Mucosa of rectum (tissue), 2 donors: ENCODE measurements around the gene RGS2.

Experiments used
- H3K27ac ChIP-seq, 2 donors: one replicate each; pipeline ENCODE4 v1.7.0; 2013; ENCODE audit warnings: inconsistent platforms in 2 of 2, low read depth in 2 of 2, low read length in 2 of 2
- H3K27me3 ChIP-seq, 2 donors: one replicate each; pipeline ENCODE4 v1.7.0; 2013; ENCODE audit warnings: low read length in 2 of 2; ENCODE audit not compliant: control insufficient read depth in 2 of 2, insufficient read depth in 2 of 2
- H3K36me3 ChIP-seq, 2 donors: one replicate each; pipeline ENCODE4 v1.7.0; 2013; ENCODE audit warnings: low read length in 2 of 2; ENCODE audit not compliant: control insufficient read depth in 2 of 2, insufficient read depth in 2 of 2
- H3K4me1 ChIP-seq, 2 donors: one replicate each; pipeline ENCODE4 v1.7.0; 2013; ENCODE audit warnings: low read length in 2 of 2, mild to moderate bottlenecking in 1 of 2; ENCODE audit not compliant: control insufficient read depth in 2 of 2, insufficient read depth in 2 of 2
- H3K4me3 ChIP-seq, 2 donors: one replicate each; pipeline ENCODE4 v1.7.0; 2013; ENCODE audit warnings: low read length in 2 of 2
- H3K9ac ChIP-seq, 2 donors: one replicate each; pipeline ENCODE4 v1.7.0; 2013; ENCODE audit warnings: low read length in 2 of 2, low read depth in 1 of 2, mild to moderate bottlenecking in 1 of 2
- H3K9me3 ChIP-seq, 2 donors: one replicate each; pipeline ENCODE4 v1.7.0; 2013; ENCODE audit warnings: low read length in 2 of 2; ENCODE audit not compliant: control insufficient read depth in 2 of 2
- donor health status: healthy.
- donor health status: Normal muscosa, but diverticular disease.

The RGS2 gene

DNA sequence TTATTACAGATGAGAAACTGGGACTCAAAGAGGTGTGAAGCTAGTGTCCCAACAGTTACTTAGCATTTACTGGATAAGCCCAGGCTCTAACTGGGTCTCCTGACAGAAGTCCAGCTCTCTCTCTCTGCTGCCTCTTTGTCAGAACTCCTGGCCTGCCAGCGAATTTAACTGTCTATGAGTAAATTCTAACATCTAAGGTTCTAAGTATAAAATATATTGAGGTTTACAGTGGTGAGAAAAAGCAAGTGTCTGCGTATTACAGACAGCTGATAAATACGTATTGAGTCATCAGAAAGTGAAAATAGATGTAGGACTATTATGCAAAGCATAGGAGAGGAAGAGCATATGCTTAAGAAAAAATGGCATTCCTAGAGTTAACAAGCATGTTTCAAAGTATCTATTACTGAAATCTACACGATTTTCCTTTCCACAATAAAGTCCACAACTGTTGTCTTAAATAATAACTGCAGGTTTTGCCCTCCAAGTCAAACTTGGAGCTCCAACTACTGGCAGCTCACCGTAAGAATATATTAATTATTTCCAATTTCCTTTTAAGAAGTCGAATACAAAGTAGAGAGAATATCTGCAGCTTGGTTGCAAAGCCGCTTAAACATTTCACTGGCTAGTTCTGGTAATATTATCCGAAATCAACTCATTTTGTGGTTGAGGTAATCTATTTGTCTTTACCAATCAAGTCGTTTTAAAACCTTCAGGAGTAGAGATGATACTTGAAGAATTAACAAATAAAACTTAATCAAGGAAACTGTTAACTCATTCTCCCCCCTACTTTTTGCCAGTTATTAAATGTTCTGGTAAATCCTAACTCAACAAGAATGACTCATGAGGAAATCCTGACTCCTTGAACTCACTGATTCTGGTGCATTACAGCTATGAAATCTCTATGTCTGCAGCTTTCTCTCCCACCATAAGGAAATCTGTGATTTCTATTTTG lies 1.4 kb upstream of the RGS2 start:
- Histone ChIP-seq H3K4me1 (peaks cover 13 to 17% of the 10 kb centered on the region in 2 donors), H3K27me3 (peaks cover 0 to 2% of the 10 kb centered on the region in 2 donors), H3K4me3 (peak overlapping the region; percentile 94 to 98), H3K36me3 (peaks cover 10 to 11% of the 10 kb centered on the region in 2 donors), H3K9ac (peak overlapping the region; percentile 76 to 82), H3K27ac (peak overlapping the region; percentile 83 to 88), H3K9me3 (no peaks in the 10 kb centered on the region)

DNA sequence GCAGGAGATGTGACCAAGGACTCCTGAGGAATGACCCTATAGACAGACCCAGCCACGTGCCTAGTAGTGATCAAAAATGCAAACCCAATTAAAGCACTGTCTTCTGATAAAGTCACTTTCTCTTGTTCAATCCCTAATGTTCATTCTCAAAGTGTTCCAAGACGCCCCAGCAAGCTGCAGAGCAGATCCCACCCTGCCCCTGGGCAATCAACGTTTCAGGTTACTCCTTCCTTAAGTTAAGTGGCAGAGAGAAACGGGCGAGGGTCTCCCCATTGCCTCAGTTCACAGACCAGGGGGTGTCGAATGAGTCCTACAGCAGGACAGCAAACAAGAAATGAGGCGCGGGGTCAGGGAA lies 699 bp upstream of the RGS2 start:
- H3K4me1 ChIP-seq, result peaks cover 13 to 17% of the 10 kb centered on the region in 2 donors
- H3K9me3 ChIP-seq, result no peaks in the 10 kb centered on the region
- peak overlapping the region; percentile 83 to 88 for H3K27ac ChIP-seq
- peaks cover 10 to 11% of the 10 kb centered on the region in 2 donors for H3K36me3 ChIP-seq
- H3K4me3 ChIP-seq, result peak overlapping the region; percentile 94 to 98
- peaks cover 0 to 2% of the 10 kb centered on the region in 2 donors for H3K27me3 ChIP-seq
- H3K9ac ChIP-seq, result peak overlapping the region; percentile 76 to 82

DNA sequence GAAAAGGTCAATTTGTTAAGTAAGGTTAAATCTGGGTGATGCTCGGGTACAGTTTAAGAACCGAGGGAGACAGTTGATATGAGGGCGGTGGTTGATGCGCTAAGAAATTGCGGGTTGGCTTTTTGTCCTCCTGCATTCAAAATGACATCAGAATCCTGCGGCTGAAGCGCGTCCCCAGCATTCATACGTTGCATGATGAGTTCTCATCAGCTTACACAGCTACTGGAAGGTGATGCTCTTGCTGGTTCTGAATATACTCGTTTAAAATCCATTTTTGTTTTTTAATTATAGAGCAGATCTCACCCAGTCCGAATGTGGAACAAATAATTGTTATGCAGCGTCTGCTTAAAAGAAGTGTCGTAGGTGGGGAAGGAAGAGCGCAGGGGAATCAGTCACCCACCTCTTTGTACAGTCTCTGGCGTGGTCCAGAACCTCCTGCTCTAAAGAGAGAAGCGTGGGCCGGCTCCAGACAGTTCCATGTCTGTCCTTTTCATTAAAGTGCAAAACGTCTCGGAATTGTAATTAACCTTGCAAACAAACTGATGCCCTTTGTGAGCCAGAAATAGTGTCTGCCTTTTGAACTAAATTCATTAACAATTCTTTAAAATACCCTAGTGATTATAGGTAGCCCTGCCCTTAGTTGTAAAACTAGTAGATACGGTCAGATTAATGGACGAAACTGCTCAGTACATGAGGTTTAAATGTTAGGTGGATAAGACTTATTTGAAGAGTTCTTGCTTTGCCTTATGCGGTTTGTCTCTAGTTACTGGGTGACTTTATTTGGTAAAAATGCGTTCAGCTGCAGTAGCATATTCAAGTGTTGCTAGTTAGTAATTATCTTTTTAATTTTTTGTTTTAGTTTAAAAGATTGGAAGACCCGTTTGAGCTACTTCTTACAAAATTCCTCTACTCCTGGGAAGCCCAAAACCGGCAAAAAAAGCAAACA lies 741 bp downstream of the RGS2 start:
- Histone ChIP-seq H3K4me1 (peaks cover 13 to 17% of the 10 kb centered on the region in 2 donors), H3K27me3 (peaks cover 0 to 2% of the 10 kb centered on the region in 2 donors), H3K9ac (peak overlapping the region; percentile 82 to 93), H3K9me3 (no peaks in the 10 kb centered on the region), H3K36me3 (peaks cover 10 to 11% of the 10 kb centered on the region in 2 donors), H3K4me3 (peak overlapping the region; percentile 94 to 98), H3K27ac (peak overlapping the region; percentile 83 to 88)

DNA sequence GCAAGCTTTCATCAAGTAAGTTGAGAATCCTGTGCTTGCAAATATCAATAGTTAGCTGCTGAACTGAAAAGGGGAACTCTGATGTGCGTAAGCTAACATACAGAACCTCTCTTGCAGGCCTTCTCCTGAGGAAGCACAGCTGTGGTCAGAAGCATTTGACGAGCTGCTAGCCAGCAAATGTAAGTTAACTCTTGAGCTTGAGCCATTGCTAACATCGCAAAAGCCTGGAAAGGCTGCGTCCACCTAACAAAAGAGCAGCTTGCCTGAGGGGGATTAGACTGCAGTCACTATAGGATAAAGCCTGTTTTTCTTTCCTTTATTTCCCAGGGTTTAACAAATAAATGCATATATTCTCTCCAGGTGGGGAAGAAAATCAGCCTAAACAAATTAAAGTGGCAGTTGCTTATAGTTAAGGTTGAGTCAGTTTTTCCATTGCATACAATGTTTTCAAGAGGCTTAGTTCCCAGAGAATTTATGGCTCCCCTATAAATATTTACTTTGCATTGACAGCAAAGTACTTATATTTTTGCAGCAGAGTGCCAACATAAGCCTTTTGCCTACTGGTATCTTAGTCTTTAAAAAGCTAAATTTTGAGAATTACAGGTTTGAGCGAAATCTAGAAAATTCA lies 1.5 kb downstream of the RGS2 start:
- peak overlapping the region; percentile 94 to 98 for H3K4me3 ChIP-seq
- H3K4me1 ChIP-seq, result peaks cover 13 to 17% of the 10 kb centered on the region in 2 donors
- H3K27ac ChIP-seq, result peak overlapping the region; percentile 83 to 88
- H3K9me3 ChIP-seq, result no peaks in the 10 kb centered on the region
- peaks cover 10 to 11% of the 10 kb centered on the region in 2 donors for H3K36me3 ChIP-seq
- H3K27me3 ChIP-seq, result peaks cover 0 to 2% of the 10 kb centered on the region in 2 donors
- peak overlapping the region; percentile 82 to 93 for H3K9ac ChIP-seq

DNA sequence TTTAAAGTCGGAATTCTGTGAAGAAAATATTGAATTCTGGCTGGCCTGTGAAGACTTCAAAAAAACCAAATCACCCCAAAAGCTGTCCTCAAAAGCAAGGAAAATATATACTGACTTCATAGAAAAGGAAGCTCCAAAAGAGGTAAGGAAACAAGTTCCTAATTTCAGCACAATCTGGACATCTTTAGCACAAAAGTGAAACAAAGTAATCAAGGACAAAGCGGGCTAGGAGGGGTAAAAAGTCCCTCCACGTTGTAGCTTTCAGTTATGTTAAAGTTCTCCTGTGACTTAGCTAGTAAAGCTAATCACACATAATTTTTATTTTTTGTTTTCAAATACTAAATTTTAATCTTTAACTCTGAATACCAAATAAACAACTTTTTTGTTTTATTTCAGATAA lies 2.2 kb downstream of the RGS2 start:
- H3K36me3 ChIP-seq, result peaks cover 10 to 11% of the 10 kb centered on the region in 2 donors
- H3K4me3 ChIP-seq, result peak overlapping the region in 1 of 2 donors; percentile 98
- no peaks in the 10 kb centered on the region for H3K9me3 ChIP-seq
- H3K27ac ChIP-seq, result peak overlapping the region; percentile 48 to 88
- H3K4me1 ChIP-seq, result peaks cover 13 to 17% of the 10 kb centered on the region in 2 donors
- peaks cover 0 to 2% of the 10 kb centered on the region in 2 donors for H3K27me3 ChIP-seq
- H3K9ac ChIP-seq, result peak overlapping the region; percentile 1 to 38

DNA sequence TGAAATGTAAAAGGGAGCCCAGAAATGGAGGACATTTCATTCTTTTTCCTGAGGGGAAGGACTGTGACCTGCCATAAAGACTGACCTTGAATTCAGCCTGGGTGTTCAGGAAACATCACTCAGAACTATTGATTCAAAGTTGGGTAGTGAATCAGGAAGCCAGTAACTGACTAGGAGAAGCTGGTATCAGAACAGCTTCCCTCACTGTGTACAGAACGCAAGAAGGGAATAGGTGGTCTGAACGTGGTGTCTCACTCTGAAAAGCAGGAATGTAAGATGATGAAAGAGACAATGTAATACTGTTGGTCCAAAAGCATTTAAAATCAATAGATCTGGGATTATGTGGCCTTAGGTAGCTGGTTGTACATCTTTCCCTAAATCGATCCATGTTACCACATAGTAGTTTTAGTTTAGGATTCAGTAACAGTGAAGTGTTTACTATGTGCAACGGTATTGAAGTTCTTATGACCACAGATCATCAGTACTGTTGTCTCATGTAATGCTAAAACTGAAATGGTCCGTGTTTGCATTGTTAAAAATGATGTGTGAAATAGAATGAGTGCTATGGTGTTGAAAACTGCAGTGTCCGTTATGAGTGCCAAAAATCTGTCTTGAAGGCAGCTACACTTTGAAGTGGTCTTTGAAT lies 2.9 kb downstream of the RGS2 start:
- Histone ChIP-seq H3K27me3 (peaks cover 0 to 2% of the 10 kb centered on the region in 2 donors), H3K9ac (peak overlapping the region; percentile 42 to 49), H3K27ac (peak overlapping the region; percentile 24 to 53), H3K36me3 (peaks cover 10 to 11% of the 10 kb centered on the region in 2 donors), H3K4me3 (peak overlapping the region; percentile 1 to 98), H3K4me1 (peaks cover 13 to 17% of the 10 kb centered on the region in 2 donors), H3K9me3 (no peaks in the 10 kb centered on the region)

DNA sequence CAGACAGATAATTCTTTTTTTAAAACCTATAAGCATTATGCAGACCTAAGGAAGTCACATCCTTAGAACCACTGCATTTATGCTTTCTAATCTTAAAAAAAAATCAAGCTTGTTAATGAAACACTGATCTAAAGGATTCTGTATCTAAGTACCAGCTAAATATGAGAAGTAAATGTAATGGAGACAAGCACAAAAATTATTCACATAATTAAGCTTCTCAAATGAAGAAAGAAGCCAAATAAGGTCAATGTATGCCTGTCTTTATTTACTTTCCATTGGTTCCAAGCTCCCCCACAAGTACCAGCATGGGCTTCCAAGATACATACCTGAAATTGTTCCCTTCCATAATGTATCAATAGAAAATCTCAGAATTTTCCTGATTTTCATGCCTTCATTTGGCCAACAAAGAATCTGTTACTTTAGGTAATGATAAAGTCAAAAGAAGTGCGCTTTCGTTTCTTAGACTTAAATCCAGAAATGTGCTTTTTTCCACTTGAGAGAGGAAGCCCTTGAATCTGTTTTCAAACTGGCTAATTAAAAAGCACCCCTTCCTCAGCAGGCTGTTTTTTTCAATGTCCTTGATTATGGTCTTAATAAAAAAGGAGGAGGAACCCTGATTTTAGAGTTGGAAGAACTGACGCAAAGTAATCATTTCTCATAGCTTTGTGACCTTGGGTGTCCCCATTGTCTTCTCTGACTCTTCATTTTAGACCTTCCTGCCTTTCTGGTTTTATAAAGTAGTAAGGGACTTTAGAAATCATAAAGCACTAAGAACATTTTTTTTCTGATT lies 3.8 kb downstream of the RGS2 start:
- H3K9ac ChIP-seq, result no peak overlapping the region
- peaks cover 10 to 11% of the 10 kb centered on the region in 2 donors for H3K36me3 ChIP-seq
- H3K27ac ChIP-seq, result no peak overlapping the region
- no peaks in the 10 kb centered on the region for H3K9me3 ChIP-seq
- H3K27me3 ChIP-seq, result peaks cover 0 to 2% of the 10 kb centered on the region in 2 donors
- peak overlapping the region in 1 of 2 donors; percentile 98 for H3K4me3 ChIP-seq
- peaks cover 13 to 14% of the 10 kb centered on the region in 2 donors for H3K4me1 ChIP-seq

DNA sequence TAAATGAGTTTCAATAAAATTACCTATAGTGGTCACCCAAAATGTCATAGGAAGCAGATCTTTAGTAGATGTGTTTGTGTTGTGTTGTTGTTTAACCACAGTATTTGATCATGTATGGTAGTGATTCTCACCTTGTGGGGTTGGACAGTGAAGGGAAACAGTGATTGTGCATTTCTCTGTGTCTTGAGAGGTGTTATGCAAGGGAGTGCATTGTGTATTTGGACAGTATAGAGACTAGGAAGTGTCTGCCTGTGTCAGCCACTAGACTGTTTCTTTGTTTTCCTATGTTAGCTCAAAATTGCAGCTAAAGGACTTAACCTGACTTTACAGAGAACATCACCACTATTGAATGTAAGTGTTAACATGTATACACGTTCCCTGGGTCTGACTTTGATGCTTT lies 6.0 kb downstream of the RGS2 start:
- Histone ChIP-seq H3K27me3 (no peaks in the 10 kb centered on the region), H3K9me3 (no peaks in the 10 kb centered on the region), H3K4me1 (peaks cover under 1 to 3% of the 10 kb centered on the region in 2 donors), H3K36me3 (peaks cover 10 to 11% of the 10 kb centered on the region in 2 donors), H3K4me3 (no peak overlapping the region), H3K27ac (no peak overlapping the region), H3K9ac (no peak overlapping the region)
